H1 (cell line): ENCODE measurements around the gene ATP11A. TPM values are rescaled to one million over a fixed set of nuclear protein-coding genes. Genes with fewer than 3 reads are reported as not detected.

Experiments
- CTCF ChIA-PET: fragments of 300-600 bp; sonication (Branson Sonifier 250); formaldehyde crosslinking; loops from one replicate; lab custom pipeline; 2021; ENCODE audit not compliant: partially characterized antibody; lab: Charles Lee
- POLR2A ChIA-PET: fragments of 300-600 bp; sonication (Branson Sonifier 250); formaldehyde crosslinking; loops from one replicate; lab custom pipeline; 2021; ENCODE audit warnings: inconsistent platforms; ENCODE audit not compliant: partially characterized antibody; lab: Charles Lee
- DNase-seq, 2 experiments: peaks; one replicate each; pipeline versions ENCODE4 v3.0.0 to v3.0.0-alpha.2; 2010 to 2022; ENCODE audit warnings: low spot score in 2 of 2, low read depth in 1 of 2, mixed read lengths in 1 of 2
- FAIRE-seq: peaks from 2 replicates; lab custom pipeline; 2011; peaks lifted over from hg19 to GRCh38; lab: Jason Lieb, UNC
- H2AFZ ChIP-seq: 2 replicates; pipeline ENCODE4 v1.8.1; 2012; ENCODE audit warnings: low read length, inconsistent platforms
- H2AK5ac ChIP-seq: 2 replicates; pipeline ENCODE4 v1.6.1; 2013; ENCODE audit warnings: low read depth, low read length
- H2BK120ac ChIP-seq: replicated peaks from 2 replicates; pipeline ENCODE3; 2013; ENCODE audit warnings: low read depth, low read length, inconsistent platforms
- H2BK12ac ChIP-seq: 2 replicates; pipeline ENCODE4 v1.6.1; 2013; ENCODE audit warnings: low read depth, low read length
- H2BK15ac ChIP-seq: 2 replicates; pipeline ENCODE4 v1.6.1; 2013; ENCODE audit warnings: low read length
- H2BK20ac ChIP-seq: 2 replicates; pipeline ENCODE4 v1.6.1; 2013; ENCODE audit warnings: low read length
- H2BK5ac ChIP-seq: 2 replicates; pipeline ENCODE4 v1.6.1; 2013; ENCODE audit warnings: low read depth, low read length
- H3K14ac ChIP-seq: 2 replicates; pipeline ENCODE4 v1.6.1; 2013; ENCODE audit warnings: inconsistent platforms; ENCODE audit not compliant: insufficient read length
- H3K18ac ChIP-seq: 2 replicates; pipeline ENCODE4 v1.6.1; 2013; ENCODE audit warnings: low read length; ENCODE audit errors: extremely low read depth
- H3K23ac ChIP-seq: 2 replicates; pipeline ENCODE4 v1.6.1; 2013; ENCODE audit warnings: inconsistent platforms; ENCODE audit not compliant: insufficient read length
- H3K23me2 ChIP-seq: 2 replicates; pipeline ENCODE4 v1.6.1; 2013; ENCODE audit warnings: low read depth, low read length
- H3K27ac ChIP-seq: 2 replicates; pipeline ENCODE4 v1.6.1; 2011; ENCODE audit warnings: low read depth, low read length, inconsistent platforms
- H3K27me3 ChIP-seq, 4 experiments: replicated peaks in 1 of 4; 1 replicate in 1 of 4; 2 replicates in 3 of 4; pipeline versions ENCODE4 v1.6.1 to v1.8.1; 2011 to 2013; ENCODE audit warnings: low read length in 3 of 4, mild to moderate bottlenecking in 3 of 4, inconsistent platforms in 2 of 4, mixed read lengths in 2 of 4, moderate library complexity in 1 of 4; ENCODE audit not compliant: control insufficient read depth in 3 of 4, insufficient read depth in 3 of 4; ENCODE audit errors: extremely low read depth in 1 of 4
- H3K36me3 ChIP-seq, 4 experiments: 2 replicates each; pipeline versions ENCODE4 v1.6.1 to v1.8.1; 2011 to 2013; ENCODE audit warnings: mild to moderate bottlenecking in 4 of 4, low read length in 3 of 4, moderate library complexity in 2 of 4, control low read depth in 1 of 4, inconsistent platforms in 1 of 4; ENCODE audit not compliant: insufficient read depth in 4 of 4, control insufficient read depth in 2 of 4
- H3K4ac ChIP-seq: replicated peaks from 2 replicates; pipeline ENCODE3; 2013; ENCODE audit warnings: low read length, low read depth, mixed read lengths, inconsistent platforms; ENCODE audit not compliant: insufficient read length
- H3K4me1 ChIP-seq, 4 experiments: replicated peaks in 1 of 4; 1 replicate in 1 of 4; 2 replicates in 3 of 4; pipeline versions ENCODE4 v1.6.1 to v1.8.1; 2011 to 2013; ENCODE audit warnings: low read length in 3 of 4, inconsistent platforms in 2 of 4, mixed read lengths in 1 of 4; ENCODE audit not compliant: insufficient read depth in 4 of 4, control insufficient read depth in 3 of 4
- H3K4me2 ChIP-seq, 2 experiments: 2 replicates each; pipeline versions ENCODE4 v1.6.1 to v1.8.1; 2011 to 2013; ENCODE audit warnings: low read depth in 2 of 2, low read length in 2 of 2, control low read depth in 1 of 2, inconsistent platforms in 1 of 2, mild to moderate bottlenecking in 1 of 2; ENCODE audit not compliant: insufficient read depth in 1 of 2
- H3K4me3 ChIP-seq, 4 experiments: fragments of 200-600, 300-600 bp in 1 of 4; sonication (generic), shearing (Covaris generic), sonication (Bioruptor Twin) in 1 of 4; 2 replicates each; pipeline versions ENCODE4 v1.5.1 to v1.8.1; 2011 to 2016; ENCODE audit warnings: low read length in 4 of 4, low read depth in 3 of 4, control low read depth in 2 of 4, inconsistent platforms in 2 of 4, mild to moderate bottlenecking in 2 of 4, mixed read lengths in 1 of 4, moderate library complexity in 1 of 4; ENCODE audit not compliant: insufficient read depth in 2 of 4; ENCODE audit errors: extremely low read depth in 1 of 4
- H3K56ac ChIP-seq: replicated peaks from 2 replicates; pipeline ENCODE3; 2013; ENCODE audit warnings: low read depth, mild to moderate bottlenecking, mixed read lengths, low read length, inconsistent platforms; ENCODE audit not compliant: insufficient read length
- H3K79me1 ChIP-seq: 2 replicates; pipeline ENCODE4 v1.6.1; 2013; ENCODE audit warnings: low read depth, low read length, control low read depth
- H3K79me2 ChIP-seq, 2 experiments: 2 replicates each; pipeline versions ENCODE4 v1.6.1 to v1.8.1; 2012 to 2013; ENCODE audit warnings: low read length in 2 of 2, mild to moderate bottlenecking in 2 of 2, inconsistent platforms in 1 of 2; ENCODE audit not compliant: insufficient read depth in 2 of 2, control insufficient read depth in 1 of 2
- H3K9ac ChIP-seq, 4 experiments: replicated peaks in 1 of 4; 1 replicate in 1 of 4; 2 replicates in 3 of 4; pipeline versions ENCODE4 v1.6.1 to v1.8.1; 2011 to 2013; ENCODE audit warnings: low read depth in 3 of 4, low read length in 3 of 4, control low read depth in 2 of 4, mild to moderate bottlenecking in 2 of 4, moderate library complexity in 2 of 4, inconsistent platforms in 1 of 4; ENCODE audit errors: extremely low read depth in 1 of 4
- H3K9me3 ChIP-seq, 2 experiments: 2 replicates each; pipeline versions ENCODE4 v1.6.1 to v1.8.1; 2012 to 2013; ENCODE audit warnings: mild to moderate bottlenecking in 2 of 2, moderate library complexity in 2 of 2, control low read depth in 1 of 2, inconsistent platforms in 1 of 2, low read depth in 1 of 2, low read length in 1 of 2, mixed read lengths in 1 of 2; ENCODE audit not compliant: insufficient read depth in 2 of 2
- H4K20me1 ChIP-seq, 2 experiments: replicated peaks in 1 of 2; 2 replicates each; pipeline versions ENCODE3 to v1.8.1; 2011 to 2013; ENCODE audit warnings: inconsistent platforms in 2 of 2, low read length in 2 of 2, mild to moderate bottlenecking in 1 of 2; ENCODE audit not compliant: insufficient read depth in 2 of 2, control insufficient read depth in 1 of 2
- H4K5ac ChIP-seq: 2 replicates; pipeline ENCODE4 v1.6.1; 2013; ENCODE audit warnings: low read length, low read depth, mixed read lengths, inconsistent platforms; ENCODE audit not compliant: insufficient read length
- H4K8ac ChIP-seq: 2 replicates; pipeline ENCODE4 v1.8.0; 2013; ENCODE audit warnings: mild to moderate bottlenecking, moderate library complexity, low read length, inconsistent platforms; ENCODE audit not compliant: insufficient read depth; ENCODE audit errors: extremely low read depth
- H4K91ac ChIP-seq: replicated peaks from 2 replicates; pipeline ENCODE3; 2013; ENCODE audit warnings: low read length, mixed read lengths, inconsistent platforms; ENCODE audit not compliant: insufficient read length
- CBX5 ChIP-seq: fragments of 300-800, 300-1000 bp; sonication (generic); IDR thresholded peaks from 2 replicates; pipeline ENCODE4 v1.7.1; 2016; ENCODE audit warnings: antibody characterized with exemption, low read length, low read depth
- HDAC2 ChIP-seq, 2 experiments: fragments of 300-600 bp in 1 of 2; sonication (generic) in 1 of 2; IDR thresholded peaks; 2 replicates each; pipeline ENCODE4 v1.6.1; 2011 to 2012; ENCODE audit warnings: low read depth in 2 of 2, low read length in 2 of 2, mild to moderate bottlenecking in 2 of 2, moderate library complexity in 2 of 2, borderline replicate concordance in 1 of 2, inconsistent platforms in 1 of 2
- RBBP5 ChIP-seq: IDR thresholded peaks from 2 replicates; pipeline ENCODE4 v1.7.1; 2012; ENCODE audit warnings: low read depth, mild to moderate bottlenecking, inconsistent platforms, low read length, moderate library complexity, borderline replicate concordance
- SAP30 ChIP-seq: fragments of 300-600 bp; sonication (generic); IDR thresholded peaks from 2 replicates; pipeline ENCODE4 v1.7.1; 2012; ENCODE audit warnings: low read length, moderate library complexity, mild to moderate bottlenecking, inconsistent platforms; ENCODE audit not compliant: insufficient read depth, insufficient replicate concordance
- TAF7 ChIP-seq: optimal IDR thresholded peaks from 2 replicates; pipeline ENCODE3; 2011; ENCODE audit warnings: low read depth, mild to moderate bottlenecking, inconsistent platforms, low read length, moderate library complexity, borderline replicate concordance
- WGBS, 2 experiments: shearing (Covaris generic) in 1 of 2; methylation state at CpG; one replicate each; pipeline versions ENCODE4 v1.1.6 to v1.1.7; 2013 to 2015; ENCODE audit warnings: low lambda C conversion rate in 2 of 2, mixed read lengths in 2 of 2, inconsistent platforms in 1 of 2, low coverage in 1 of 2, missing lambda C conversion rate in 1 of 2; ENCODE audit not compliant: insufficient replicate concordance in 2 of 2, insufficient coverage in 1 of 2, insufficient read length in 1 of 2; ENCODE audit errors: extremely low coverage in 1 of 2, missing lambda C conversion rate in 1 of 2; 5-methylcytosine and 5-hydroxymethylcytosine counted together
- polyA plus RNA-seq, 7 experiments: library from polyadenylated mRNA; depleted of rRNA in 3 of 7; stranded (reverse) in 5 of 7; unstranded in 2 of 7; fragments of >200 nt in 5 of 7; fragments of 200-250 nt in 2 of 7; gene quantifications; 1 replicate in 5 of 7; 2 replicates in 1 of 7; 4 replicates in 1 of 7; pipeline versions ENCODE4 v1.2.1 to v1.2.3, GENCODE V29; 2011 to 2013; ENCODE audit warnings: missing spikeins in 2 of 7, mixed read lengths in 2 of 7
- total RNA-seq: library from RNA; stranded (reverse); fragmentation: NEBNext Ultra II Directional; extraction: Animal tissue kit (Norgen Biotek cat#: 25700); gene quantifications from 2 replicates; pipeline ENCODE4 v1.2.1, GENCODE V29; 2021
- TF ChIP-seq, protein P1 (sequence below): IDR thresholded peaks from 2 replicates; pipeline ENCODE4 v1.6.1; 2011; ENCODE audit warnings: low read depth, mild to moderate bottlenecking, low read length; ENCODE audit not compliant: insufficient read depth
- TF ChIP-seq, protein P2 (sequence below): IDR thresholded peaks from 2 replicates; pipeline ENCODE4 v1.6.1; 2012; ENCODE audit warnings: inconsistent platforms
- TF ChIP-seq, protein P3 (sequence below): IDR thresholded peaks from 2 replicates; pipeline ENCODE4 v1.6.1; 2012; ENCODE audit warnings: low read length, inconsistent platforms

The ATP11A gene
- total and polyA plus RNA-seq, 2 of the 8 experiments (the other 6 are each of a cell fraction or from before 2014, with no cell fraction given) = 28.8 to 72.9 TPM

GRCh38 chr13:112756967-112757758 is 67.3 kb downstream of the ATP11A start:
- Histone ChIP-seq H3K27ac (no peak overlapping the region), H2AFZ (no peak overlapping the region)
- CTCF ChIA-PET = interaction anchor here (0.7 to 1.4 kb wide), 7 partner anchors 16 to 120 kb away, joined by 3 to 4 read pairs (median 3); no protein-coding TSS in a partner anchor
- TF ChIP-seq, protein P1, sequence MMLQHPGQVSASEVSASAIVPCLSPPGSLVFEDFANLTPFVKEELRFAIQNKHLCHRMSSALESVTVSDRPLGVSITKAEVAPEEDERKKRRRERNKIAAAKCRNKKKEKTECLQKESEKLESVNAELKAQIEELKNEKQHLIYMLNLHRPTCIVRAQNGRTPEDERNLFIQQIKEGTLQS = no peak
- TF ChIP-seq TAF7 (no peak), HDAC2 (IDR thresholded peaks at IDR 0.05; ENCODE audit: borderline replicate concordance in 1 of 2, low read depth in 2 of 2, low read length in 2 of 2) (no peak), RBBP5 (no peak), CBX5 (no peak), SAP30 (no peak)
- TF ChIP-seq, protein P2, sequence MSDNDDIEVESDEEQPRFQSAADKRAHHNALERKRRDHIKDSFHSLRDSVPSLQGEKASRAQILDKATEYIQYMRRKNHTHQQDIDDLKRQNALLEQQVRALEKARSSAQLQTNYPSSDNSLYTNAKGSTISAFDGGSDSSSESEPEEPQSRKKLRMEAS = no peak
- TF ChIP-seq, protein P3, sequence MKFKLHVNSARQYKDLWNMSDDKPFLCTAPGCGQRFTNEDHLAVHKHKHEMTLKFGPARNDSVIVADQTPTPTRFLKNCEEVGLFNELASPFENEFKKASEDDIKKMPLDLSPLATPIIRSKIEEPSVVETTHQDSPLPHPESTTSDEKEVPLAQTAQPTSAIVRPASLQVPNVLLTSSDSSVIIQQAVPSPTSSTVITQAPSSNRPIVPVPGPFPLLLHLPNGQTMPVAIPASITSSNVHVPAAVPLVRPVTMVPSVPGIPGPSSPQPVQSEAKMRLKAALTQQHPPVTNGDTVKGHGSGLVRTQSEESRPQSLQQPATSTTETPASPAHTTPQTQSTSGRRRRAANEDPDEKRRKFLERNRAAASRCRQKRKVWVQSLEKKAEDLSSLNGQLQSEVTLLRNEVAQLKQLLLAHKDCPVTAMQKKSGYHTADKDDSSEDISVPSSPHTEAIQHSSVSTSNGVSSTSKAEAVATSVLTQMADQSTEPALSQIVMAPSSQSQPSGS = no peak

More at GRCh38 chr13:112756967-112757758, 67.3 kb downstream of the ATP11A start:
- Histone ChIP-seq H3K4me2 (no peak overlapping the region), H3K36me3 (no peaks in the 10 kb centered on the region), H3K27me3 (no peaks in the 10 kb centered on the region), H3K4me1 (peaks cover 0 to 12% (median 6%) of the 10 kb centered on the region in 4 experiments; a peak in 4 of 7 replicates), H3K23me2 (no peaks in the 10 kb centered on the region), H4K8ac (no peak overlapping the region), H4K91ac (no peak overlapping the region), H3K79me1 (peaks cover 6% of the 10 kb centered on the region), H3K14ac (no peak overlapping the region), H3K23ac (no peak overlapping the region), H4K5ac (no peak overlapping the region), H3K79me2 (peaks cover 0 to 43% of the 10 kb centered on the region in 2 experiments; a peak in 2 of 4 replicates), H3K18ac (no peak overlapping the region), H3K9ac (no peak overlapping the region), H4K20me1 (peaks cover 2 to 3% of the 10 kb centered on the region in 2 experiments), H2BK15ac (no peak overlapping the region), H2BK120ac (no peak overlapping the region), H3K4ac (no peak overlapping the region), H2BK5ac (no peak overlapping the region), H3K4me3 (no peak overlapping the region), H3K56ac (no peak overlapping the region), H3K9me3 (no peaks in the 10 kb centered on the region), H2AK5ac (no peak overlapping the region), H2BK20ac (no peak overlapping the region), H2BK12ac (no peak overlapping the region)
- DNase-seq (no peak), FAIRE-seq (no peak)
- 93% methylated on average over 16 of the region's 16 CpGs; no CpG with 5 or more reads in 1 of the 2 experiments for WGBS, 2 experiments
- POLR2A ChIA-PET = interaction anchor here (0.7 to 1.1 kb wide), 3 partner anchors 10 to 51 kb away, joined by 3 to 4 read pairs (median 3); no protein-coding TSS in a partner anchor
